SU-DHL-6 (cell line): Measurements from ENCODE around the gene YTHDF1.
"Not testable (repeated sequence)": the region's sequence is repeated elsewhere in the genome, so short reads cannot be mapped to it uniquely, and the experiment has no call there.

Experiments
- H2AFZ ChIP-seq: fragments of 200-600 bp; sonication (generic); 2 replicates; pipeline ENCODE4 v1.6.1; 2014; ENCODE audit warnings: low read depth, mild to moderate bottlenecking, moderate library complexity, mixed read lengths, antibody characterized with exemption, low read length; ENCODE audit not compliant: severe bottlenecking
- H3F3A ChIP-seq: fragments of 200-600 bp; shearing (Covaris generic); 2 replicates; pipeline ENCODE4 v1.6.0; 2016; ENCODE audit warnings: antibody characterized with exemption, mild to moderate bottlenecking; ENCODE audit not compliant: insufficient read depth
- H3K27ac ChIP-seq: fragments of 200-600 bp; sonication (generic); 2 replicates; pipeline ENCODE4 v1.5.1; 2016; ENCODE audit warnings: low read depth, mild to moderate bottlenecking, low read length, moderate library complexity, mixed read lengths
- H3K27me3 ChIP-seq: fragments of 200-600 bp; sonication (generic), shearing (Covaris generic); 2 replicates; pipeline ENCODE4 v1.6.0; 2014; ENCODE audit warnings: mild to moderate bottlenecking, low read length
- H3K36me3 ChIP-seq: fragments of 200-600 bp; sonication (generic); 2 replicates; pipeline ENCODE4 v1.6.1; 2014; ENCODE audit warnings: mild to moderate bottlenecking, low read length, mixed read lengths
- H3K4me2 ChIP-seq: fragments of 300-600, 200-600 bp; shearing (Covaris generic), sonication (generic); 2 replicates; pipeline ENCODE4 v1.6.0; 2014; ENCODE audit warnings: low read length, low read depth, mild to moderate bottlenecking; ENCODE audit not compliant: poor library complexity, severe bottlenecking
- H3K4me3 ChIP-seq: fragments of 200-600 bp; sonication (generic); 2 replicates; pipeline ENCODE4 v1.5.1; 2014; ENCODE audit warnings: antibody characterized with exemption, low read length, mild to moderate bottlenecking, mixed read lengths; ENCODE audit not compliant: insufficient read depth, poor library complexity, severe bottlenecking
- H3K79me2 ChIP-seq: fragments of 200-600 bp; sonication (generic); 2 replicates; pipeline ENCODE4 v1.6.1; 2014; ENCODE audit warnings: mild to moderate bottlenecking, low read length, moderate library complexity; ENCODE audit not compliant: insufficient read depth
- H3K9ac ChIP-seq: fragments of 200-600 bp; sonication (generic); 2 replicates; pipeline ENCODE4 v1.7.0; 2014; ENCODE audit warnings: mild to moderate bottlenecking, low read length
- H3K9me2 ChIP-seq: fragments of 200-600 bp; sonication (generic); replicated peaks from 2 replicates; pipeline ENCODE4 v1.6.1; 2014; ENCODE audit warnings: low read length; ENCODE audit not compliant: insufficient read depth
- H3K9me3 ChIP-seq: fragments of 200-600 bp; sonication (generic); 2 replicates; pipeline ENCODE4 v1.6.1; 2014; ENCODE audit warnings: low read length, mixed read lengths; ENCODE audit not compliant: insufficient read depth
- H4K20me1 ChIP-seq: fragments of 200-600 bp; sonication (generic); 2 replicates; pipeline ENCODE4 v1.6.1; 2014; ENCODE audit warnings: low read depth, mild to moderate bottlenecking, antibody characterized with exemption, low read length, moderate library complexity, mixed read lengths
- EZH2phosphoT487 ChIP-seq: fragments of 200-600 bp; sonication (generic), shearing (Covaris generic); conservative IDR thresholded peaks from 2 replicates; pipeline ENCODE4 v1.6.1; 2018; ENCODE audit warnings: mild to moderate bottlenecking, antibody characterized with exemption, low read length, moderate library complexity, mixed read lengths
- TF ChIP-seq, protein P1 (sequence below): fragments of 200-600 bp; sonication (generic); IDR thresholded peaks from one replicate; pipeline ENCODE4 v1.5.1; 2017; ENCODE audit warnings: antibody characterized with exemption, mild to moderate bottlenecking, low read length, moderate library complexity; ENCODE audit not compliant: insufficient read depth, poor library complexity, severe bottlenecking

The YTHDF1 gene

DNA sequence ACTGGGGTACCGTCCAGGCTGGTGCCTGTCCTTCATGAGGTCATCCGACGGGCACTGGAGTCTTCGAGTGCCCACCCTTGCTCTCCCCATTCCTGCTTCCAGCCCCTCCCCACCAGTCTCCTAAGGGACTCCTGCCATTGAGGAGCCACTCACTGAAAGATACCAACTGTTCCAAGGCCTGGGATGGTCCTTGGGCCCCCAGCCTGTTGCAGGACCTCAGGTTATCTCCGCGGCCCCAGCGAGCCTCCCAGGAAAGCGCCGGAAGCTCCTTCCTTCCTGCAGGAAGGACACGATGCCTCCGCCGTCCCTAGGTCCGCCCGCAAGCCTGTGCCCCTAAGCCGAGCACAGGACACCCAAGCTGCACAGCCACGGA is 37.1 kb upstream of the YTHDF1 start:
- H3K9me3 ChIP-seq, result no peaks in the 10 kb centered on the region
- no peaks in the 10 kb centered on the region for H3K36me3 ChIP-seq
- no peak overlapping the region for H2AFZ ChIP-seq
- H3K27me3 ChIP-seq, result no peaks in the 10 kb centered on the region
- no peak overlapping the region for H3K27ac ChIP-seq
- no peak overlapping the region for H3K9ac ChIP-seq
- H3K79me2 ChIP-seq, result no peaks in the 10 kb centered on the region
- no peak overlapping the region for H3K4me3 ChIP-seq
- TF ChIP-seq, protein P1, sequence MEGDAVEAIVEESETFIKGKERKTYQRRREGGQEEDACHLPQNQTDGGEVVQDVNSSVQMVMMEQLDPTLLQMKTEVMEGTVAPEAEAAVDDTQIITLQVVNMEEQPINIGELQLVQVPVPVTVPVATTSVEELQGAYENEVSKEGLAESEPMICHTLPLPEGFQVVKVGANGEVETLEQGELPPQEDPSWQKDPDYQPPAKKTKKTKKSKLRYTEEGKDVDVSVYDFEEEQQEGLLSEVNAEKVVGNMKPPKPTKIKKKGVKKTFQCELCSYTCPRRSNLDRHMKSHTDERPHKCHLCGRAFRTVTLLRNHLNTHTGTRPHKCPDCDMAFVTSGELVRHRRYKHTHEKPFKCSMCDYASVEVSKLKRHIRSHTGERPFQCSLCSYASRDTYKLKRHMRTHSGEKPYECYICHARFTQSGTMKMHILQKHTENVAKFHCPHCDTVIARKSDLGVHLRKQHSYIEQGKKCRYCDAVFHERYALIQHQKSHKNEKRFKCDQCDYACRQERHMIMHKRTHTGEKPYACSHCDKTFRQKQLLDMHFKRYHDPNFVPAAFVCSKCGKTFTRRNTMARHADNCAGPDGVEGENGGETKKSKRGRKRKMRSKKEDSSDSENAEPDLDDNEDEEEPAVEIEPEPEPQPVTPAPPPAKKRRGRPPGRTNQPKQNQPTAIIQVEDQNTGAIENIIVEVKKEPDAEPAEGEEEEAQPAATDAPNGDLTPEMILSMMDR, result no peak
- no peak for TF ChIP-seq EZH2phosphoT487
- no peaks in the 10 kb centered on the region for H4K20me1 ChIP-seq
- H3F3A ChIP-seq, result no peaks in the 10 kb centered on the region
- no peaks in the 10 kb centered on the region for H3K9me2 ChIP-seq
- no peak overlapping the region for H3K4me2 ChIP-seq

DNA sequence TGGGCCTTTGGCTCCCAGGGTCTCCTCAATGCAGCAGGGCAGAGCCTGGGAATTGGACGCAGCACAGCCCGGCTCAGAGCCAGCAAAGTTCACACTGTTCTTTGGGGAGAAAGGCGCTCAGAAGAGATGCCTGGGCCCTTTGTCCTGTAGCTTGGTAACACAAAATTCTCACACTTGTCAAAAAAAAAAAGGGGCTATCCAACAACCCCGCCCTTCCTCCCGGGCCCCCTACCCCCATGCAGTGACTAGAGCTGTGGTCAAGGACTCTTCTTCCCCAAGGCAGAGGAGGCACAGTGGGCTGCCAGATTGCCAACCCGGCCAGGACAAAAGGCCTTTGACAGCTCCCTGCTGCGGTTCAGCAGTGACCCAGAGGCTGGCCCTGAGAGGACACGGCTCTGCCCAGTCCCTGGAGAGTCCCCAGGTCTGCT is 36.4 kb upstream of the YTHDF1 start:
- Histone ChIP-seq H3K9me3 (no peaks in the 10 kb centered on the region), H3K79me2 (no peaks in the 10 kb centered on the region), H3K27ac (no peak overlapping the region), H3K9me2 (no peaks in the 10 kb centered on the region), H3K4me2 (no peak overlapping the region), H2AFZ (no peak overlapping the region), H3F3A (no peaks in the 10 kb centered on the region), H3K36me3 (no peaks in the 10 kb centered on the region), H3K4me3 (no peak overlapping the region), H3K9ac (no peak overlapping the region), H3K27me3 (no peaks in the 10 kb centered on the region), H4K20me1 (no peaks in the 10 kb centered on the region)
- TF ChIP-seq, protein P1, result no peak
- no peak for TF ChIP-seq EZH2phosphoT487

DNA sequence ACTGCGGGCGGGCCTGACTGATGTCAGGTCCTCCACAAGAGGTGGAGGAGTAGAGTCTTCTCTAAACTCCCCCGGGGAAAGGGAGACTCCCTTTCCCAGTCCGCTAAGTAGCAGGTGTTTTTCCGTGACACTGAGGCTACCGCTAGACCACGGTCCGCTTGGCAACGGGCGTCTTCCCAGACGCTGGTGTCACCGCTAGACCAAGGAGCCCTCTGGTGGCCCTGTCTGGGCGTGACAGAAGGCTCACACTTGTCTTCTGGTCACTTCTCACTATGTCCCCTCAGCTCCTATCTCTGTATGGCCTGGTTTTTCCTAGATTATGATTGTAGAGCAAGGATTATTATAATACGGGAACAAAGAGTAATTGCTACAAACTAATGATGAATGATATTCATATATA is 35.4 kb upstream of the YTHDF1 start:
- not testable (repeated sequence) for H3K9me3 ChIP-seq, H3F3A ChIP-seq, H3K4me2 ChIP-seq, H3K4me3 ChIP-seq, H3K27me3 ChIP-seq, H2AFZ ChIP-seq, H3K79me2 ChIP-seq, H3K36me3 ChIP-seq, H3K9ac ChIP-seq, H3K9me2 ChIP-seq, H4K20me1 ChIP-seq, H3K27ac ChIP-seq

DNA sequence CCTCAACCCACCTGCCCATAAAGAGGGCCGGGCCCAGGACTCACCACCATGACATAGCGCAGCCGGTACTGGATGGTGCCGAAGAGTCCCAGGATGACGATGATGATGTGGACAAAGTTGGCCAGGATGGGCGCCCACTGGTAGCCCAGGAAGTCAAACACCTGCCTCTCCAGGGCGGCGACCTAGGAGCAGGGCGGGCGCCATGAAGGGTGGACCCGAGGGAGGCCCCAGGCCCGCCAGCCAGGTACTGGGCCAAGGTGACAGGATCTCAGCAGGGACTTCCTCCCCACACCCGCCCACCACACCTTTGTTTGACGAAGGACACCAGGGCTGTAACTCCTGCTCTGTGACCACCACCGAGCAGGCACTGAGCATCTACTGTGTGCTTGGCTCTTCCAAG is 34.0 kb upstream of the YTHDF1 start:
- no peak overlapping the region for H3K4me2 ChIP-seq
- no peak for TF ChIP-seq EZH2phosphoT487
- TF ChIP-seq, protein P1, result no peak
- no peak overlapping the region for H2AFZ ChIP-seq
- no peak overlapping the region for H3K27ac ChIP-seq
- no peaks in the 10 kb centered on the region for H3K36me3 ChIP-seq
- no peaks in the 10 kb centered on the region for H3F3A ChIP-seq
- no peak overlapping the region for H3K4me3 ChIP-seq
- H3K79me2 ChIP-seq, result no peaks in the 10 kb centered on the region
- H3K9me2 ChIP-seq, result no peaks in the 10 kb centered on the region
- H3K9ac ChIP-seq, result no peak overlapping the region
- H4K20me1 ChIP-seq, result no peaks in the 10 kb centered on the region
- no peaks in the 10 kb centered on the region for H3K27me3 ChIP-seq
- no peaks in the 10 kb centered on the region for H3K9me3 ChIP-seq
